ENCODE data around the gene STRAP.

Gene STRAP

GRCh38 chr12:15855646-15856045 lies 26.5 kb upstream of the STRAP start:
- Histone ChIP-seq H3F3A (ENCODE audit: insufficient read depth) (no peaks in the 10 kb centered on the region), H3K27ac (ENCODE audit: low read depth, low read length) (no peak overlapping the region), H2AFZ (ENCODE audit: low read depth, low read length, severe bottlenecking) (no peak overlapping the region), H3K4me2 (ENCODE audit: low read depth, low read length, poor library complexity, severe bottlenecking) (no peak overlapping the region), H3K9me3 (ENCODE audit: insufficient read depth, low read length) (no peaks in the 10 kb centered on the region), H3K79me2 (ENCODE audit: insufficient read depth, low read length) (no peaks in the 10 kb centered on the region), H3K9ac (ENCODE audit: low read length) (no peak overlapping the region), H3K36me3 (ENCODE audit: low read length) (no peaks in the 10 kb centered on the region), H3K9me2 (replicated peaks; ENCODE audit: insufficient read depth, low read length) (no peaks in the 10 kb centered on the region), H4K20me1 (ENCODE audit: low read depth, low read length) (no peaks in the 10 kb centered on the region), H3K4me3 (ENCODE audit: insufficient read depth, low read length, poor library complexity, severe bottlenecking) (no peak overlapping the region), H3K27me3 (ENCODE audit: low read length) (no peaks in the 10 kb centered on the region)
- TF ChIP-seq CTCF (IDR thresholded peaks at IDR 0.05; ENCODE audit: insufficient read depth, low read length, poor library complexity, severe bottlenecking) (no peak), EZH2phosphoT487 (conservative IDR thresholded peaks at IDR 0.05; ENCODE audit: low read length) (no peak)

GRCh38 chr12:15856097-15856982 lies 25.8 kb upstream of the STRAP start:
- no peaks in the 10 kb centered on the region for H3F3A ChIP-seq (ENCODE audit: insufficient read depth)
- H3K9ac ChIP-seq (ENCODE audit: low read length): no peak overlapping the region
- no peaks in the 10 kb centered on the region for H4K20me1 ChIP-seq (ENCODE audit: low read depth, low read length)
- H2AFZ ChIP-seq (ENCODE audit: low read depth, low read length, severe bottlenecking): no peak overlapping the region
- no peak for TF ChIP-seq EZH2phosphoT487 (conservative IDR thresholded peaks at IDR 0.05; ENCODE audit: low read length)
- TF ChIP-seq CTCF (IDR thresholded peaks at IDR 0.05; ENCODE audit: insufficient read depth, low read length, poor library complexity, severe bottlenecking): peak; percentile 74
- no peaks in the 10 kb centered on the region for H3K9me3 ChIP-seq (ENCODE audit: insufficient read depth, low read length)
- no peaks in the 10 kb centered on the region for H3K9me2 ChIP-seq (replicated peaks; ENCODE audit: insufficient read depth, low read length)
- no peak overlapping the region for H3K4me3 ChIP-seq (ENCODE audit: insufficient read depth, low read length, poor library complexity, severe bottlenecking)
- no peak overlapping the region for H3K27ac ChIP-seq (ENCODE audit: low read depth, low read length)
- H3K4me2 ChIP-seq (ENCODE audit: low read depth, low read length, poor library complexity, severe bottlenecking): no peak overlapping the region
- H3K27me3 ChIP-seq (ENCODE audit: low read length): no peaks in the 10 kb centered on the region
- no peaks in the 10 kb centered on the region for H3K36me3 ChIP-seq (ENCODE audit: low read length)
- H3K79me2 ChIP-seq (ENCODE audit: insufficient read depth, low read length): no peaks in the 10 kb centered on the region

GRCh38 chr12:15858353-15858752 lies 23.8 kb upstream of the STRAP start:
- H2AFZ ChIP-seq (ENCODE audit: low read depth, low read length, severe bottlenecking): no peak overlapping the region

More at GRCh38 chr12:15858353-15858752, 23.8 kb upstream of the STRAP start:
- no peaks in the 10 kb centered on the region for H3K9me2 ChIP-seq (replicated peaks; ENCODE audit: insufficient read depth, low read length)
- no peak overlapping the region for H3K9ac ChIP-seq (ENCODE audit: low read length)
- no peaks in the 10 kb centered on the region for H3K27me3 ChIP-seq (ENCODE audit: low read length)
- H3K9me3 ChIP-seq (ENCODE audit: insufficient read depth, low read length): no peaks in the 10 kb centered on the region
- no peak overlapping the region for H3K4me2 ChIP-seq (ENCODE audit: low read depth, low read length, poor library complexity, severe bottlenecking)
- H3F3A ChIP-seq (ENCODE audit: insufficient read depth): no peaks in the 10 kb centered on the region
- H4K20me1 ChIP-seq (ENCODE audit: low read depth, low read length): no peaks in the 10 kb centered on the region
- no peaks in the 10 kb centered on the region for H3K36me3 ChIP-seq (ENCODE audit: low read length)
- no peak overlapping the region for H3K4me3 ChIP-seq (ENCODE audit: insufficient read depth, low read length, poor library complexity, severe bottlenecking)
- no peak overlapping the region for H3K27ac ChIP-seq (ENCODE audit: low read depth, low read length)
- TF ChIP-seq EZH2phosphoT487 (conservative IDR thresholded peaks at IDR 0.05; ENCODE audit: low read length) (no peak), CTCF (IDR thresholded peaks at IDR 0.05; ENCODE audit: insufficient read depth, low read length, poor library complexity, severe bottlenecking) (no peak)
- no peaks in the 10 kb centered on the region for H3K79me2 ChIP-seq (ENCODE audit: insufficient read depth, low read length)
